ENCODE data around the gene MRPL51.
"Not testable (repeated sequence)": the region's sequence is repeated elsewhere in the genome, so short reads cannot be mapped to it uniquely, and the experiment has no call there.

Gene MRPL51

GRCh38 chr12:6489449-6489848, 3.6 kb downstream of the MRPL51 start:
- DNase-seq (ENCODE audit: low read depth in 2 of 3, low spot score in 1 of 3), result no peak

GRCh38 chr12:6488240-6488639, 4.8 kb downstream of the MRPL51 start:
- no peak for DNase-seq (ENCODE audit: low read depth in 2 of 3, low spot score in 1 of 3)

- DNase-seq (ENCODE audit: low read depth in 2 of 3, low spot score in 1 of 3), result no peak
Measured at GRCh38 chr12:6478416-6478815, 14.6 kb downstream of the MRPL51 start.

- not testable (repeated sequence) for DNase-seq (ENCODE audit: low read depth in 2 of 3, low spot score in 1 of 3)
Measured at GRCh38 chr12:6477601-6478377, 15.3 kb downstream of the MRPL51 start.

GRCh38 chr12:6476489-6476888, 16.6 kb downstream of the MRPL51 start:
- no peak for DNase-seq (ENCODE audit: low read depth in 2 of 3, low spot score in 1 of 3)

GRCh38 chr12:6475233-6475975, 17.7 kb downstream of the MRPL51 start:
- not testable (repeated sequence) for DNase-seq (ENCODE audit: low read depth in 2 of 3, low spot score in 1 of 3)

- DNase-seq (ENCODE audit: low read depth in 2 of 3, low spot score in 1 of 3), result no peak
Measured at GRCh38 chr12:6472491-6472890, 20.6 kb downstream of the MRPL51 start.

- DNase-seq (ENCODE audit: low read depth in 2 of 3, low spot score in 1 of 3), result no peak
Measured at GRCh38 chr12:6471989-6472360, 21.1 kb downstream of the MRPL51 start.

GRCh38 chr12:6470375-6471163, 22.5 kb downstream of the MRPL51 start, which contains the start of gene VAMP1:
VAMP1 (minus strand) TSS chr12:6470677; CDS start chr12:6470531, 146 bp downstream.
- DNase-seq (ENCODE audit: low read depth in 2 of 3, low spot score in 1 of 3), result peak; percentile 94 to 99 (median 98)

- DNase-seq (ENCODE audit: low read depth in 2 of 3, low spot score in 1 of 3), result no peak
Measured at GRCh38 chr12:6469609-6470374, 23.3 kb downstream of the MRPL51 start.

- DNase-seq (ENCODE audit: low read depth in 2 of 3, low spot score in 1 of 3), result no peak
Measured at GRCh38 chr12:6469092-6469491, 24.0 kb downstream of the MRPL51 start.

- no peak for DNase-seq (ENCODE audit: low read depth in 2 of 3, low spot score in 1 of 3)
Measured at GRCh38 chr12:6468283-6468575, 24.8 kb downstream of the MRPL51 start.

- not testable (repeated sequence) for DNase-seq (ENCODE audit: low read depth in 2 of 3, low spot score in 1 of 3)
Measured at GRCh38 chr12:6467571-6468282, 25.3 kb downstream of the MRPL51 start.

- DNase-seq (ENCODE audit: low read depth in 2 of 3, low spot score in 1 of 3), result not testable (repeated sequence)
Measured at GRCh38 chr12:6466751-6467150, 26.3 kb downstream of the MRPL51 start.

- no peak for DNase-seq (ENCODE audit: low read depth in 2 of 3, low spot score in 1 of 3)
Measured at GRCh38 chr12:6466184-6466573, 26.9 kb downstream of the MRPL51 start.

GRCh38 chr12:6465467-6466183, 27.4 kb downstream of the MRPL51 start:
- no peak for DNase-seq (ENCODE audit: low read depth in 2 of 3, low spot score in 1 of 3)

GRCh38 chr12:6464531-6464930, 28.5 kb downstream of the MRPL51 start:
- no peak for DNase-seq (ENCODE audit: low read depth in 2 of 3, low spot score in 1 of 3)

GRCh38 chr12:6463858-6464257, 29.2 kb downstream of the MRPL51 start:
- no peak for DNase-seq (ENCODE audit: low read depth in 2 of 3, low spot score in 1 of 3)

- no peak for DNase-seq (ENCODE audit: low read depth in 2 of 3, low spot score in 1 of 3)
Measured at GRCh38 chr12:6463216-6463615, 29.8 kb downstream of the MRPL51 start.

Measured in stimulated activated CD4-positive, alpha-beta T cell treated with anti-CD3 and anti-CD28 coated beads, Interleukin-12 subunit alpha, Interleukin-12 subunit beta, amount 100 ng/mL, for 48 hours (primary cell).